ENCODE measurements around the gene SEZ6L.
A peak's percentile ranks its signal among the peaks of the same experiment; 100 is the strongest.

Gene SEZ6L

GRCh38 chr22:26295563-26296126 lies 126.4 kb downstream of the SEZ6L start:
- DNase-seq (ENCODE audit: low read depth in 2 of 2) = no peak

- no peak for DNase-seq (ENCODE audit: low read depth in 2 of 2)
These were observed 129.5 kb downstream of the SEZ6L start for GRCh38 chr22:26298605-26299310.

- no peak for DNase-seq (ENCODE audit: low read depth in 2 of 2)
These were observed 133.5 kb downstream of the SEZ6L start for GRCh38 chr22:26302726-26303125.

GRCh38 chr22:26303475-26303874 lies 134.2 kb downstream of the SEZ6L start:
- DNase-seq (ENCODE audit: low read depth in 2 of 2) = no peak

- no peak for DNase-seq (ENCODE audit: low read depth in 2 of 2)
These were observed 135.5 kb downstream of the SEZ6L start for GRCh38 chr22:26304730-26305129.

- DNase-seq (ENCODE audit: low read depth in 2 of 2) = no peak
These were observed 139.2 kb downstream of the SEZ6L start for GRCh38 chr22:26308467-26308866.

GRCh38 chr22:26310616-26311015 lies 141.4 kb downstream of the SEZ6L start:
- no peak for DNase-seq (ENCODE audit: low read depth in 2 of 2)

- DNase-seq (ENCODE audit: low read depth in 2 of 2) = no peak
These were observed 144.0 kb downstream of the SEZ6L start for GRCh38 chr22:26313291-26313690.

GRCh38 chr22:26314171-26314570 lies 144.9 kb downstream of the SEZ6L start:
- no peak for DNase-seq (ENCODE audit: low read depth in 2 of 2)

- DNase-seq (ENCODE audit: low read depth in 2 of 2) = no peak
These were observed 145.4 kb downstream of the SEZ6L start for GRCh38 chr22:26314656-26315055.

GRCh38 chr22:26316732-26317285 lies 147.5 kb downstream of the SEZ6L start:
- no peak for DNase-seq (ENCODE audit: low read depth in 2 of 2)

GRCh38 chr22:26318975-26319374 lies 149.7 kb downstream of the SEZ6L start:
- no peak for DNase-seq (ENCODE audit: low read depth in 2 of 2)

GRCh38 chr22:26320447-26320846 lies 151.2 kb downstream of the SEZ6L start:
- no peak for DNase-seq (ENCODE audit: low read depth in 2 of 2)

GRCh38 chr22:26321469-26321913 lies 152.2 kb downstream of the SEZ6L start:
- DNase-seq (ENCODE audit: low read depth in 2 of 2) = no peak

GRCh38 chr22:26322179-26322905 lies 153.1 kb downstream of the SEZ6L start:
- no peak for DNase-seq (ENCODE audit: low read depth in 2 of 2)

GRCh38 chr22:26323013-26323412 lies 153.8 kb downstream of the SEZ6L start:
- DNase-seq (ENCODE audit: low read depth in 2 of 2) = no peak

- no peak for DNase-seq (ENCODE audit: low read depth in 2 of 2)
These were observed 154.9 kb downstream of the SEZ6L start for GRCh38 chr22:26324150-26324549.

GRCh38 chr22:26325641-26326040 lies 156.4 kb downstream of the SEZ6L start:
- DNase-seq (ENCODE audit: low read depth in 2 of 2) = no peak

GRCh38 chr22:26326803-26327202 lies 157.5 kb downstream of the SEZ6L start:
- no peak for DNase-seq (ENCODE audit: low read depth in 2 of 2)

GRCh38 chr22:26327306-26327705 lies 158.0 kb downstream of the SEZ6L start:
- no peak for DNase-seq (ENCODE audit: low read depth in 2 of 2)

GRCh38 chr22:26328221-26328620 lies 159.0 kb downstream of the SEZ6L start:
- no peak for DNase-seq (ENCODE audit: low read depth in 2 of 2)

GRCh38 chr22:26330971-26331625 lies 161.8 kb downstream of the SEZ6L start:
- peak; percentile 20 to 22 for DNase-seq (ENCODE audit: low read depth in 2 of 2)

Data from stimulated activated CD8-positive, alpha-beta memory T cell treated with anti-CD3 and anti-CD28 coated beads, Interleukin-15, amount 100 ng/mL, for 48 hours (primary cell).